ENCODE results near the gene CHD5.

Gene CHD5

DNA sequence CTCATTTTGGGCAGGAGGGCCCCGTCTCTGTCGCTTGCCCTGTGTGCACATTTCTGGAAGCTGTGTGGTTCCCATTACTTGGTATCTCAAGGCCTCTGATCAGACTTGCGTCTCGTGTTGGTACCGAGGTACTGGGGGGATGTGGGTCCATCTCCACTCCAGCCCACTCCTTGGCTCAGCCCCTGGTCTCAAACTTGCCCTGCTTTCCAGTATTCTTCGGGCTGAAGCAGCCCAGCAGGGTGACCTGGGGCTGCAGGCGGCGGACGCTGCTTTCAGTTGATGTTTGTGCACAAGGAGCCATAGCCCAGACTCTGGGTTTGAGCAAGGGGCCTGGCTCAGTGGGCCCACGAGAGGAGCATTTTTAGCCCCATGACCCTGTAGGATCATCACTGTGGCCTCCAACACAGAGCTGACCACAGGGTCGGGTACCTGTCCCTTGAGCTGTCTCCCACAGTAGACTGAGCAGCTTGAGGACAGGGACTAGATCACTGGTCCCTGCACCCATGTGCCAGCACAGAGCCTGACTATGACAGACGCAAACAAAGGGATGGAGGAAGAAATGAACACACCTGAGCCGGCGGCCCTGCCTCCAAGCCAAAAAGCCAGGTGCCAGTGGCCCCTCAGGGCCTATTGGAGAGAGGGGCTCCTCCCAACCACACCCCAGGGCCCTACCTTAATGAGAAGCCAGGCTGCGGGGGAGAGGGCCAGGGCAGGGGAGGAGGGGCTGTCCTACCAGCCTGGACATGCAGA lies 46.8 kb downstream of the CHD5 start:
- DNase-seq (ENCODE audit: low read depth) = no peak

DNA sequence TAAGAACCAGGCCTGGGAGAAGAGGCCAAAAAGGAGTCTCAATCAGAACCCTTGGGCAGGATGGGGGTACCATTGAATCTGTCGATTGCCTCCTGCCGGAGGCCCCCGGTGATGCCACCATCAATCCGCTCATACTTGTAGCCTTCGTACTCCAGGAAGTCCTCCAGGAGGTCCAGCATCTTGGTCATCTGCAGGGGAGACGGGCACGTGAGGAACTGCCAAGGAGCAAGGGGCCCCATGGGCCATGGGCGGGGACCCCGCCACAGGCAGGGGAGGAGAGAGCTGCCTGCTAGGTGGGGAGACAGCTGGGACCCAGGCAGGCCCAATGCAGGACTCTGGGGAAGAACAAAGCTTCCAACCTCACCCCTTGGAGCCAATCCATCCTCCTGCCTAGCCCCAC lies 48.6 kb downstream of the CHD5 start:
- DNase-seq (ENCODE audit: low read depth) = no peak

DNA sequence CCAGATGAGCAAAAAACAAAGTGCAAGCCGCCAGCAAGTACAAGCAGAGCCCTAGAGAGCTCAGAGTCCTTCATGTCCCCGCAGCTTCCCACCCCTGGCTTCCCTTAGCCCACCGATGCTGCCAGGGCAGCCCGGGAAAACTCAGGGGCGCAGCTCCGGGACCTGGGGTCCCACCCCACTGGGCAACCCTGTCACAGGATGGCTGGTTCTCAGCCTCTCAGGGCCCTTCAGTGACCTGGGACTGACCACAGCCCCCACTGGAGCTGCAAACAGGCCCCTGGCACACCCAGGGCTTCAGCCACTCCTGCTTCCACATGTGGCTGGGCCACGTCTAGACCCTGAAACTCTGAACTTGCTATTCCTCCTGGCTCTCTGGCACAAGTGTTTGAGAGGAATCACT lies 49.5 kb downstream of the CHD5 start:
- no peak for DNase-seq (ENCODE audit: low read depth)

DNA sequence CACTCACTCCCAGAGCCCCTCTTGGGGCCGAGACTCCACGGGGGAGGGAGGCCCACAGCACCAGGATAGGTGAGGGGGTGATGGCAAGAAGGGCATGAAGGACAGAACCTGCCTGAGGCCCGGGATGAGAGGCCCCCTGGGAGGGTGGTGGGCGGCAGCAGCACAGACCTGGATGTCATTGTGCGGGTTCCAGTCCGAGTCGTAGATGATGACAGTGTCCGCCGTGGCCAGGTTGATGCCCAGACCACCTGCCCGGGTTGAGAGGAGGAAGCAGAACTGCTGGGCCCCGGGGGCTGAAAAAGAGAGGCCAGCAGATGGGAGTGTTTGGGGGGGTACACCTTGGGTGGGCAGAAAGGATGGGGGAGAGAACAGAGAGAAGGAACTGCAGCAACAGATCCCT lies 50.1 kb downstream of the CHD5 start:
- DNase-seq (ENCODE audit: low read depth) = no peak

DNA sequence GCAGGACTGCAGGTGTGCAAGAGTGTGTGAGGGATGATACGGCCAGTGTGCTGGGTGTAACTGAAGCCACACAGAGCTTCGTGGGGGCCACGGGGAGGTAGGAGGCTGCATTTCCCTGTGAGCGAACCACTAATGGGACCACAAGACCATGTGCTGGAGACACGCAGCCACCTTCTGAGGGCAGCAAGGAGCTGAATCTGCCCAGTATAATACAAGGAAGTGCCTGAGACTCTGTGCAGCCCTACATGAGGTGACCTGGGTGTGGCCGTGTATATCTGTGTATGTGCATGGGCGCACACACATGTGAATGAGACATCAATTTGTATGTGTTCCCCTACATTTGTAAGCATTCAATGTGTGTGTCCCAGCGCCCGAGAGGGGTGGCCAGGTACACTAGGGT lies 50.8 kb downstream of the CHD5 start:
- no peak for DNase-seq (ENCODE audit: low read depth)

DNA sequence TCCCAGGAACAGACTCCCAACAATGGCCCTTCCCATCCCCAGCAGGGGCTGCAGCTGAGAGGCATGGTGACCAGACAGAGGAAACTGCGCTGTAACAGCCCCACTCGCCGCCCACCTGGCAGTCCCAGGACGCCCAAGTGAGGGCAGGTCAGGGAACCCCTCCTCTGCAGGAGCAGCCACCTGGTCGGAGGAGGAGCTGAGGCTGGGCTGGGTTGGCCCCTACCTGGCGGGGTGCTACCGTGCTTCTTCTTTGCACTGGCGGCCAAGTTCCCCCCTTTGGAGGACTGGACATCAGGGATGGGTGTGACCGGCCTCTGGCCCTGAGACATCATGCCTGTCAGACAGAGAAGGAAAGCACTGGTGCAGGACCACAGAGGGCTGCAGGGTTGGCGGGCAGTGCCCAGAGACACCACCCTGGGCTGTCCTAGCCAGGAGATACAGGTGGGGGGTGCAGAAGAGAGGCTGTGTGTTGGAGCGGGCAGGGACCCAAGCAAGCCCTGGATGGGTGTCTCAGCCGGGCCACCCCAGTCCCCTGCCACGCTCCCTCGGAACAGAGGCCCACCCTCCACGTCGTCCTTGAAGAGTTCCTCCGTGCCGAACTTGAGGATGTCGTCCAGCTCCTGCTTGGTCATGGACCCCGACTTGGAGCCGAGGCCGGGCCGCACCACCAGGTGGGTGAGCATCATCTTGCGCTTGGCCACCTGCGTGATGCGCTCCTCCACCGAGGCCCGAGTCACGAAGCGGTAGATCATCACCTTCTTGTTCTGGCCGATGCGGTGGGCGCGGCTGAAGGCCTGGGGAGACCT lies 51.6 kb downstream of the CHD5 start:
- DNase-seq (ENCODE audit: low read depth) = no peak

DNA sequence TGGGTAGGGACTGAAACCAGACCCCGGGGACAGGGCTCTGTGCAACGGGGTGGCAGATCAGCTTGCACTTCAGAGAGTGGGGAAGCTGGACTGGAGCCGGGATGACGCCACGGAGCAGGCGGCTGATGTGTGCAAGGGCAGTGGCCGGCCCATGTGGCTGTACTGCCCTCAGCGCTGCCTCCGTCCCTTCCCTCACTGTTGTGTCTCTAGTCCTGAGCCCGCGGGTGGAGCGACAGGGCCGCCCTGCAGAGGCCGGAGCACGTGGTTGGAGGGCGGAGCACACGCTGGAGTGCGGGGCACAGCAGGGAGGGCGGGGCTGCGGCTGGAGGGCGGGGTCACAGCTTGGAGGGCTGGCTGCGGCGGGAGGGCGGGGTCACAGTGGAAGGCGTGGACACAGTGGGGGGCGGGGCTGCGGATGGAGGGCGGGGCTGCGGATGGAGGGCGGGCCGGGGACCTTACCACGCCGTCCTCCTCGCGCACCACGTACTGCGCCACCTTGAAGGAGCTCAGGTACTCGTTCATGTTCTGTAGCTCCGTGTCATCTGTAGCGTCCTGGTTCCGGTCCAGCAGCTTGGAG lies 52.4 kb downstream of the CHD5 start:
- DNase-seq (ENCODE audit: low read depth) = peak; percentile 29

DNA sequence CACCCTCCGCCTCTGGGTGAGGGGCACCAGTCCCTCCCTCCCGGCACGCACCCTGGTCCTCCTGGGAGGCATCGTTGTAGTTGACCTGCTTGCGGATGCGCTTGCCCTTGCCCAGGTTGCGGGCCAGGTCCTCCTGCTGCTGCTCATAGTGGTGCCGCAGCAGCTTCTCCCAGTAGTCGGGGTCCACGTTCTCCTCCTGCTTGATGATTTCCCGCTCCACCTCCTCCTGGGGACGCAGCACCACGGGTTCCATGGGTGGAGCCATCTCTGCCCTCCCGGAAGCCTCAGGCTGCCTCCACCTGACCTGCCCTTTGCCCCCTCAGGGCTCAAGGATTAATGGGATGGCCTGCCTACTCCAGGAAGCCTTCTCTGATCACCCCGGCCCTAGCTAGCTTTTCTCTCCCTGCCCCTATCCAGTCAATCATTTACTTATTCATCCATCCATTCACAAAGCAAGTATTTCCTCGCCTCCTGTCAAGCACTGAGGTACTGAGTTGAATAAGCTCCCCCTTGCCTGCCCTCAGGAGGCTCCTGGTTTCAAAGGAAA lies 53.5 kb downstream of the CHD5 start:
- DNase-seq (ENCODE audit: low read depth) = no peak

DNA sequence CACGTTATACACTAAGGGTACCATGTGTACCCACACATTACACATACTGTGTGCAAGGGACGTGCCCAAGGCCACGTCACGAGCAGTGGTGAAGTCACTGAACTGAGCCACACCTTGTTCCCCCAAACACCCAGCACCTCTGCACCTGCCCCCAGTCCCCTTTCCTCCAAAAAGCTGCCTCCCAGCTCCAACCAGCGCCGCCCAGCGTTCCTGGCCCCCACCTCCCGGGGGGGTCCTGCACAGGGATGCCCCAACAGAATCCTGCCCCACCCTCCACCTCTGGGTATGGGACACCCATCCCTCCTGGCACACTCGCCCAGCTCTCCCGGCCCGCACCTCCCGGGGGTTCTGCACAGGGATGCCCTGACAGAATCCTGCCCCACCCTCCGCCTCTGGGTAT lies 54.1 kb downstream of the CHD5 start:
- DNase-seq (ENCODE audit: low read depth) = no peak

DNA sequence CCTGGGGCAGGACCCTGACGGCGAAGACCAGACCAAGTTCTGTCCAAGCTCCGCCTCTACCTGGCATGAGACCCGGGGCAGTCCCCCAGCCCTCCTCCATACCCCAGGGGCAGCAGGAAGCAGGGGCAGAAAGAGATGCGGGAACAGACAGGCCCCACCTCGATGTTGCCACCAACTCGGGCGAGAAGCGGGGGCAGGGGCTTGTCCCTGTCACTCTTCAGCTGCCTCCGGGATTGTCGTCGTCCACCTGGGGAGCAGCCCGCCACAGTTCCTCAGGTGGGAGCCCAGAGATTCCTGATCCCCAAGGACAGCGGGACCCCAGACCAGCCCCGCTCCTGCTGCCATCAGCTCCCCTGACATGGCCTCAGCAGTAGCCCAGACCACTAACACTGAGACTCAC lies 54.8 kb downstream of the CHD5 start:
- no peak for DNase-seq (ENCODE audit: low read depth)

DNA sequence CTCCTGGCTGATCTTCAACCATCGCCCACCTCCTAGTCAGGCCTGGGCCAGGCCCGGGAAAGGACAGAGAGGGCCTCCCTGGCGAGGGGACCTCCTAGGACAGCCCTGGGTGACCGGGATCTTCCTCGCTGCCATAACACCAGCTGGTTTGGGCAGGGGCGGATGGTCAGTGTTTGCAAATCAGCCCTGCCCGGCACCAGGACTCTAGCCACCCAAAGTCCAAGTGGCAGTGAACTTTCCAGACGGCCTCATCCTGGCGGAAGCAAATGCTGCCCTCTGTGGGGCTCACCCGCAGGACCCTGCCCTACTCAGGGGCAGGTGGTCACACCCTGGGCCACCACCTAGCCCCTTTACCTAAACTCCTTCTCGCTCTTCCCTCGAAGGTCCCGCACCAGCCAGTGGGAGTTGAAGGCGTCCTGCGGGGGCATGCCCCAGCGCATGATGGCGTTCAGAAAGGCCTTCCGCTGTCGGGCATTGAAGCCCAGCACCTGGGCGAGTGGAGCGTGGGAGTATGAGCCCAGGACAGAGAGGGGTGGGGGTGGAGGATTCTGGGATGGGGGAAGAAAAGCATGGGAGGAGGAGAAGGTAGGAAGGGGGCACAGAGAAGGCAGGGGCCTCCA lies 55.3 kb downstream of the CHD5 start:
- no peak for DNase-seq (ENCODE audit: low read depth)

DNA sequence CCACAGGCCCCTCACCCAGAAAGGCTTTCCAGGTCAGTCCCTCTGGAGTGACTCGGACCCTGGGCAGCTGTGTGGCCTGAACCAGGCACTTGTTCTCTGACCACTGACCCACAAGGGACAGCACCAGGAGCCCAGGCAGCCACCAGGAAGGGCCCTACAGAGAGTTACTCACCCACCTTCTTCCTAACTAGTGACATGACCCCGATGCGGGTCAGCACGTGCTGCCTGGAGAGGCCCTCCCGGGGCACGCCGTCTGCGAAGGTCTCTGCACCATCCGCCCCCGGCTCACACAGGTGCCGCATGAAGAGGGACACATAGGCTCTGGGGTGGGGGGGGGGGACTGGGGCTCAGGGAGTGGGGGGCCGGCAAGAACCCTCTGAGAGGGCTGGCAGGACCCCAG lies 55.8 kb downstream of the CHD5 start:
- DNase-seq (ENCODE audit: low read depth) = no peak

DNA sequence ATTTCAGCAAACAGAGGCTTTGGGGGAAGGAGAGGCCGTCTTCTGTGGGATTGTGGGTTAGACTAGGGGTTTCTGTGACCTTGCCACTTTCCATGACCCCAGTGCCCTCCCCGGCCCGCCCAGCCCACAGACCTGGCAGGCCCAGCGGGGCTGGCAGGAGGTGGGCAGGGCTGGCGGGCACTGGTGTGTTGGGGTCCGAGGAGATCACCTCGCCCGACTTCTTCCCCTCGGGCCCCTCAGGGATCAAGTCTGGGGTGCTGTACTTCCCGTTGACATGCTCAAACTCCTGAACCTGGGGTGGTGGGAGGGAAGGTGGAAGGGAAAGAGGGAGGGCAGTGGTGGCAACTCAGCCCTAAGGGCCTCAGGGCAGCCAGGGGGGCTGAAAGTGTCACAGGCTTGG lies 56.3 kb downstream of the CHD5 start:
- no peak for DNase-seq (ENCODE audit: low read depth)

DNA sequence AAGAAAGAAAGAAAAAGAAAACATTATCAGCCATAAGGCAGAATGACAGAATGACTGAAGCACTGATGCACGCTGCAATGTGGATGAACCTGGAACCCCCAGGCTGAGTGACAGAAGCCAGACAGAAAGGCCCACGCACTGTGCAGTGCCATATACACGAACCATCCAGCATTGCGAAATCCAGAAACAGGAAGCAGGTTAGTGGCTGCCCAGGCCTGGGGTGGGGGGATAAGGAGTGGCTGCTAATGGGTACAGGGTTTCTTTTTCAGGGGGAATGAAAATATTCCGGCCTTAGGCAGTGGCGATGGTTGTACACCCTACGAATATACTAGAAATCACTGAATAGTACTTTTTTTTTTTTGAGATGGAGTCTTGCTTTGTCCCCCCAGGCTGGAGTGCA lies 57.0 kb downstream of the CHD5 start:
- no peak for DNase-seq (ENCODE audit: low read depth)

DNA sequence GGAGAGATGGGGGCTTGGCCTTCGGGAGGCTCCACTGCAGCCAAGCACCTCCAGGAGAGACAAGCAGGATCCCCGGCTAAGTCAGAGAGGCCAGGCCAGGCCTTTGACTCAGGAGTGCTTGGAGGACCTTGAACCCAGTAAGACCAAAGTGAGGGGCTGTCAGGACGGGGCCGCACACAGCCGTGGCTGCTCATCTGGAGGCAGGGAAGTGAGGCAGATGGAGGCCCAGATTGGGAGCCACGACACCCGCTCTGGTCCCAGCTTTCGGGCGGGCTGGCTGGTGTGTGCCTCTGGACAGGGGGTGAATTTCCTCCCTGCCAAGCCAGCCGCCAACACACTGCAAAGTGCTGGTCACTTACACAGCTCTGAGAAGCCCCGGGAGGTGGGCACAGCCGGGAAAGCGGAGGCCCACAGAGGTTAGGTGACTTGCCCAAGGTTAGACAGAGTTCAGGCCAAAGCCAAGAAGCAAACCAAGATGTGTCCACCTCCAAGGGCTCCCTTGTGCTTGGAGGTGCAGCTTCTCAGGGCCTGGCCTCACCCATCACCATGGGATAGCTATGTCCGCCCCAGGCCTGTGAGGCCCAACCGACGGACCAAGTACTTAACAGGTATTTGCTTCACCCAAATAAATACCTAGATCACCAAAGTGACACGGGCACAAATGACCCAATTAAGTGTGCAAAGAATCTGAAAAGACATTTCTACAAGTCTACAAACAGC lies 58.3 kb downstream of the CHD5 start:
- no peak for DNase-seq (ENCODE audit: low read depth)

DNA sequence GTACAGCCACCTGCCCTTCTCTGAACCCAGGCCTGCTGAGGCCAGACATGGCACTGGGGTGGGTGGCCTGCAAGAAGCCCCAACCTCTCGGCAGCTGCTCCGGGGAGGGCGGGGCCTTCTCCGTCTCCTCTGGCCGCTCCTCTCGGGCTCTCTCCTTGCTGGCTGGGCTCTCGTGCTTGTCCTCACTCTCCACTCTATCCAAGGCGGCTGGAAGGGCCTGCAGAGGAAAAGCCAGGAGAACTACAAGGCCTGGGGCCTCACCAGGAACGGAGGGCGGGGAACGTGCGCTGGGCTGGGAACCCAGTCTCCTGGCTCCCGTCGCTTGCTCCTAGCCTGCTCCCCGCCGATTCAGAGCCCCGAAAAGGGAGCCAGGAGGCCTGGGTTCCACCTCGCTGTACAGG lies 59.1 kb downstream of the CHD5 start:
- DNase-seq (ENCODE audit: low read depth) = no peak

DNA sequence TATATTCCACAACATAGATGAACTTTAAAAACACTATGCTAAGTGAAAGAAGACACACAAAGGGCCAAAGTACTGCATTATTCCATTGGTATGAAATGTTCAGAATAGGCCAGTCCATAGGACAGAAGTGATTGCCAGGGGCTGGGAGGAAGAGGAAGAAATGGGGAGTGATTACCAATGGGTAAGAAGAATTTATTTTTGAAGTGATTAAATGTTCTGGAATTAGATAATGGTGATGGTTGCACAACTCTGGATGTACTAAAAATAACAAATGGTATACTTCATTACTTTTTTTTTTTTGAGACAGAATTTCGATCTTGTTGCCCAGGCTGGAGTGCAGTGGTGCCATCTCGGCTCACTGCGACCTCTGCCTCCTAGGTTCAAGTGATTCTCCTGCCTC lies 61.7 kb downstream of the CHD5 start:
- no peak for DNase-seq (ENCODE audit: low read depth)

DNA sequence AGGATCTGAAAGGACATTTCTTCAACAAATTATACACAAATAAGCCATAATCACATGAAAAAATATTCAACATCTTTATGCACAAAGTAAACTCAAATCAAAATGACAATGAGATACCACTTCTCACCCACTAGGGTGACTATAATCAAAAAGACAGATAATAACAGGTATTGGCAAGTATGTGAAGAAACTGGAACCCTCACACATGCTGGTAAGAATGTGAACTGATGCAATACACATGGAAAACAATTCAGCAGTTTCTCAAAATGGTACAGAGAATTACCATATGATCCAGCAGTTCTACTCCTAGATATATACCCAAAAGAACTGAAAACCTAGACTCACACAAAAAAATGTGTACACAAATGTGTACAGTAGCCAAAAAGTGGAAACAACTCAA lies 62.5 kb downstream of the CHD5 start:
- no peak for DNase-seq (ENCODE audit: low read depth)

DNA sequence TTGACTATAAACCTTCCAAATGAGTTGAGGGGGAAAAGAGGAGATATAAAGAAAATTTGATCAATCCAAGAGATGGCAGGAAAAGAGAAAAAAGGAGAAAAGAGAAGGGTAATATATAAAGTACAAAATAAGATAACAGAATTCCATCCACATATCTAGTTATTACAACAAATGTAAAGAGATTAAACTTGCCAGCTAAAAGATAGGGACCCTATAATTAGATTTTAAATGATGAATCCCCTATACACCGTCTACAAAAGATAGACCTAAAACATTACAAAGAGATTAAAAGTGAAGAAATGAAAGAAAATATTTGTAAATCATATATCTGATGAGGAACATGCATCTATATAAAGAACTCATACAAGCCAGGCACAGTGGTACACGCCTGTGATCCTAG lies 63.1 kb downstream of the CHD5 start:
- DNase-seq (ENCODE audit: low read depth) = no peak

DNA sequence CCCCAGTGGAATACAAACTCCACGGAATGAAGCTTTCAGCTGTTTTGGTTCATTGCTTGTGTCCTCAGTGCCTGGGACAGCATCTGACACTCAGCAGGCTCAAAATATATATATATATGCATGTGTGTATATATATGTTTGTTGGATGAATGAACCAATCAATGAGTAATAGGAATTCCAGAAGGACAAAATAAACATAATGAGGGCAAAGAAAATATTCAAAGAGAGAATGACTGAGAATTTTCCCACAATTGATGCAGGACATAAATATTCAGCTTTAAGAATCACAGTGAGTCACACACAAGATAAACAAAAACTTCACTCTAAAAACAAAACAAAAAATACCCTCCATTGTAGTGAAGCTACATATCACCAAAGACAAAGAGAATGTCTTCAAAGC lies 64.0 kb downstream of the CHD5 start:
- no peak for DNase-seq (ENCODE audit: low read depth)

DNA sequence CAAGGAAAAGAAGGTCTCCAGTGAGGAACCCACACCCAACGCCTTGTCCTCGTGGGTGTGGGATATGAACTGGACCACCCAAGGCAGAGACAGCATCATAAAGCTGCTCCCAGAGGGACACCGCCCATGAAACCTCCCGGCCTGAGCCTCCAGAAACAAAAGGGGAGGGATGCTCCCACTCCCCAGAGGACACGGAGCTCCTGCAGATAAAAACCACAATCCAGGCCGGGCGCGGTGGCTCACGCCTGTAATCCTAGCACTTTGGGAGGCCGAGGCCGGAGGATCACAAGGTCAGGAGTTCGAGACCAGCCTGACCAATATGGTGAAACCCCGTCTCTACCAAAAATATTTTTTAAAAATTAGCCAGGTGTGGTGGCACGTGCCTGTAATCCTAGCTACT lies 66.4 kb downstream of the CHD5 start:
- no peak for DNase-seq (ENCODE audit: low read depth)

DNA sequence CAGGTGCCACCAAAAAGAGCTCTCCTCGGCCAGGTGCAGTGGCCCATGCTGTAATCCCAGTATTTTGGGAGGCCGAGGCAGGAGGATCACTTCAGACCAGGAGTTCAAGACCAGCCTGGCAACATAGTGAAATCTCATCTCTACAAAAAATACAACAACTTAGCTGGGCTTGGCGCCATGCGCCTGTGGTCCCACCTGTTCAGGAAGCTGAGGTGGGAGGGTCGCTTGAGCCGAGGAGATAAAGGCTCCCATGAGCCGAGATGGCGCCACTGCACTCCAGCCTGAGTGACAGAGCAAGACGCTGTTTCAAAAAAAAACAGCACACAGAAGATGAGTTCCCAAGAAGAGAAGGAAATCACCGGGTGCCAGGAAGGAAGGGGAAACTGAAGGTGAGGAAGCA lies 67.0 kb downstream of the CHD5 start:
- no peak for DNase-seq (ENCODE audit: low read depth)

Measured in activated gamma-delta T cell treated with anti-CD3 and anti-CD28 coated beads, Interleukin-2, amount 50 U/mL, for 16 hours (primary cell).